Epithelial cell of proximal tubule (primary cell): ENCODE measurements around the gene BEAN1. TPM values are rescaled to one million over a fixed set of nuclear protein-coding genes. Genes with fewer than 3 reads are reported as not detected.

Experiments
- DNase-seq: peaks from one replicate; pipeline ENCODE4 v3.0.0-alpha.2; 2011; ENCODE audit warnings: low read depth
- H3K4me3 ChIP-seq: 2 replicates; pipeline ENCODE4 v1.5.1; 2011; ENCODE audit warnings: low read depth, mild to moderate bottlenecking, low read length
- CTCF ChIP-seq: conservative IDR thresholded peaks from 2 replicates; pipeline ENCODE4 v1.5.1; 2012; ENCODE audit warnings: low read depth, mild to moderate bottlenecking, low read length
- total RNA-seq: library from RNA; depleted of rRNA; stranded (reverse); fragments of >200 nt; gene quantifications from 2 replicates; pipeline ENCODE4 v1.2.3, GENCODE V29; 2015

Gene BEAN1
- total RNA-seq, 1 donor from 2014 or later, result 7.0 TPM

- H3K4me3 ChIP-seq, result no peak overlapping the region
- TF ChIP-seq CTCF, result no peak
- no peak for DNase-seq
These were observed 93.5 kb downstream of the BEAN1 start for GRCh38 chr16:66520406-66521170.

GRCh38 chr16:66521252-66521713 lies 94.2 kb downstream of the BEAN1 start:
- TF ChIP-seq CTCF, result no peak
- no peak for DNase-seq
- H3K4me3 ChIP-seq, result no peak overlapping the region

GRCh38 chr16:66521951-66522771 lies 95.1 kb downstream of the BEAN1 start:
- TF ChIP-seq CTCF, result no peak
- no peak for DNase-seq
- H3K4me3 ChIP-seq, result no peak overlapping the region

GRCh38 chr16:66522816-66523590 lies 95.9 kb downstream of the BEAN1 start:
- H3K4me3 ChIP-seq, result no peak overlapping the region
- DNase-seq, result no peak
- TF ChIP-seq CTCF, result no peak

GRCh38 chr16:66523861-66524354 lies 96.8 kb downstream of the BEAN1 start:
- no peak overlapping the region for H3K4me3 ChIP-seq
- TF ChIP-seq CTCF, result no peak
- no peak for DNase-seq

- no peak for TF ChIP-seq CTCF
- no peak for DNase-seq
- H3K4me3 ChIP-seq, result no peak overlapping the region
These were observed 97.6 kb downstream of the BEAN1 start for GRCh38 chr16:66524601-66525164.
